ENCODE data around the gene SPOCD1.
A peak's percentile ranks its signal among the peaks of the same experiment; 100 is the strongest.

Gene SPOCD1

DNA sequence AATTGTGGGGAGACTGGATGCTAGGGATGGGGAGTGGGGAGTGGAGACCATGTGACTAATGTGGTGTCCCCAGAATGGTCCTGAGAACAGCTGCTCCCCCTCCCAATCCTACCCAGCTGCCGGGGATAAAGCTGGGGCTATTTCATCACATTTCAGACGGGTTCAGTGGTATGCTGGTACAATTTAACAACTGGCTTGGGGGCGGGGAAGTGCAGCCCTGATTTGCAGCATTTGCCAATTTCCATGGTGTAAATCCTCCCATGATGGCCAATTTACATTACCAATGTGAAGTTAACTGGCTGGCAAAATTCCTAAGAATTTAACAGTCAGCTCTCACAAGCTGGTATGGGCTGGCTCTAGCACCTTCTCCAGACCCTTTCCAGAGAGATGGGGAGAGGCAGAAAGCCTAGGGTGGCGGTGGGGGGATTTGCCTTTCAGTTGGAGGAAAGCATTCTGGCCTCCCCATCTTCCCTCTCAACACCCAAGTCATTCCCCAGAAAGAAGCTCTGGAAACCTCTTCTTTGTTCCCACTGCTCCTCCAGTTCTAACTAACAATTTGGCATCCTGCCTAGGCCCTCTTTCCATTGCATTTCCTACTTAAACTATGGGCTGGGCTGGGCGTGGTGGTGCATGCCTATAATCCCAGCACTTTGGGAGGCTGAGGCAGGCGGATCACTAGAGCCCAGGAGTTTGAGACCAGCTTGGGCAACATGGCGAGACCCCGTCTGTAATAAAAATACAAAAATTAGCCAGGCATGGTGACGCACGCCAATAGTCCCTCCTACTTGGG, 40.4 kb downstream of the SPOCD1 start:
- Histone ChIP-seq H3K4me3 (ENCODE audit: low read depth in 1 of 2, low read length in 2 of 2) (no peak overlapping the region), H3K9ac (ENCODE audit: low read depth in 1 of 2, low read length in 2 of 2) (no peak overlapping the region), H3K36me3 (ENCODE audit: control insufficient read depth in 1 of 2, insufficient read depth in 2 of 2, low read length in 2 of 2) (no peaks in the 10 kb centered on the region), H3K4me1 (ENCODE audit: control insufficient read depth in 1 of 2, insufficient read depth in 2 of 2, low read length in 2 of 2) (peaks cover 8 to 12% of the 10 kb centered on the region in 2 donors), H3K27me3 (ENCODE audit: control insufficient read depth in 1 of 2, insufficient read depth in 2 of 2, low read length in 2 of 2) (peaks cover 50 to 54% of the 10 kb centered on the region in 2 donors), H3K9me3 (ENCODE audit: control insufficient read depth in 1 of 2, low read length in 2 of 2) (no peaks in the 10 kb centered on the region), H3K27ac (ENCODE audit: low read depth, low read length) (no peak overlapping the region)

- Histone ChIP-seq H3K9ac (ENCODE audit: low read depth in 1 of 2, low read length in 2 of 2) (no peak overlapping the region), H3K4me1 (ENCODE audit: control insufficient read depth in 1 of 2, insufficient read depth in 2 of 2, low read length in 2 of 2) (peaks cover 13 to 14% of the 10 kb centered on the region in 2 donors), H3K36me3 (ENCODE audit: control insufficient read depth in 1 of 2, insufficient read depth in 2 of 2, low read length in 2 of 2) (no peaks in the 10 kb centered on the region), H3K27me3 (ENCODE audit: control insufficient read depth in 1 of 2, insufficient read depth in 2 of 2, low read length in 2 of 2) (peaks cover 51 to 57% of the 10 kb centered on the region in 2 donors), H3K9me3 (ENCODE audit: control insufficient read depth in 1 of 2, low read length in 2 of 2) (no peaks in the 10 kb centered on the region), H3K27ac (ENCODE audit: low read depth, low read length) (no peak overlapping the region), H3K4me3 (ENCODE audit: low read depth in 1 of 2, low read length in 2 of 2) (no peak overlapping the region)
Measured at GRCh38 chr1:31774495-31774894, 41.3 kb downstream of the SPOCD1 start.

DNA sequence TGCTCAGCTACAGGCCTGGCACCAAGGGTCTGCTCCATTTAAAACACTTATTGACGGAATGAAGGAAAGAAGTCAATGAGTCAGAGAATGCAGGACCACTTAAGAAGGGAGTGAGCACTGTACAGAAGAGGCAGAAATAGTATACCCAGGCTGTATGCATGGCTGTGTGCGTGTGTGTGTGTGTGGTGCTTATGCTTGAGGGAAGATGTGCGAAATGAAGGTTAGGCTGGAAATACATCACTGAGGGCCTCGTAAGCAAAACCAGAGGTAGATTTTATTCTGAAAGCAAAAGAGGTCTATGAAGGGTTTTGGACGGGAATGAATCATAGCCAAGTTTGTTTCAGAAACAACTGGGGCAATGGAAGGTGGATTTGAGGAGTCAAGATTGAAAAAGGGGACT, 42.0 kb downstream of the SPOCD1 start:
- Histone ChIP-seq H3K27ac (ENCODE audit: low read depth, low read length) (no peak overlapping the region), H3K4me3 (ENCODE audit: low read depth in 1 of 2, low read length in 2 of 2) (no peak overlapping the region), H3K27me3 (ENCODE audit: control insufficient read depth in 1 of 2, insufficient read depth in 2 of 2, low read length in 2 of 2) (peaks cover 51 to 57% of the 10 kb centered on the region in 2 donors), H3K9me3 (ENCODE audit: control insufficient read depth in 1 of 2, low read length in 2 of 2) (no peaks in the 10 kb centered on the region), H3K36me3 (ENCODE audit: control insufficient read depth in 1 of 2, insufficient read depth in 2 of 2, low read length in 2 of 2) (no peaks in the 10 kb centered on the region), H3K9ac (ENCODE audit: low read depth in 1 of 2, low read length in 2 of 2) (no peak overlapping the region), H3K4me1 (ENCODE audit: control insufficient read depth in 1 of 2, insufficient read depth in 2 of 2, low read length in 2 of 2) (peaks cover 17 to 19% of the 10 kb centered on the region in 2 donors)

- peak overlapping the region in 1 of 2 donors; percentile 38 for H3K9ac ChIP-seq (ENCODE audit: low read depth in 1 of 2, low read length in 2 of 2)
- H3K27ac ChIP-seq (ENCODE audit: low read depth, low read length): no peak overlapping the region
- H3K9me3 ChIP-seq (ENCODE audit: control insufficient read depth in 1 of 2, low read length in 2 of 2): no peaks in the 10 kb centered on the region
- no peaks in the 10 kb centered on the region for H3K36me3 ChIP-seq (ENCODE audit: control insufficient read depth in 1 of 2, insufficient read depth in 2 of 2, low read length in 2 of 2)
- H3K4me1 ChIP-seq (ENCODE audit: control insufficient read depth in 1 of 2, insufficient read depth in 2 of 2, low read length in 2 of 2): peaks cover 23 to 25% of the 10 kb centered on the region in 2 donors
- peaks cover 51 to 54% of the 10 kb centered on the region in 2 donors for H3K27me3 ChIP-seq (ENCODE audit: control insufficient read depth in 1 of 2, insufficient read depth in 2 of 2, low read length in 2 of 2)
- peak overlapping the region; percentile 57 to 63 for H3K4me3 ChIP-seq (ENCODE audit: low read depth in 1 of 2, low read length in 2 of 2)
Measured at GRCh38 chr1:31772669-31773248, 43.1 kb downstream of the SPOCD1 start.

- Histone ChIP-seq H3K27ac (ENCODE audit: low read depth, low read length) (no peak overlapping the region), H3K9ac (ENCODE audit: low read depth in 1 of 2, low read length in 2 of 2) (peak overlapping the region in 1 of 2 donors; percentile 38), H3K9me3 (ENCODE audit: control insufficient read depth in 1 of 2, low read length in 2 of 2) (no peaks in the 10 kb centered on the region), H3K36me3 (ENCODE audit: control insufficient read depth in 1 of 2, insufficient read depth in 2 of 2, low read length in 2 of 2) (no peaks in the 10 kb centered on the region), H3K4me3 (ENCODE audit: low read depth in 1 of 2, low read length in 2 of 2) (peak overlapping the region; percentile 57 to 63), H3K27me3 (ENCODE audit: control insufficient read depth in 1 of 2, insufficient read depth in 2 of 2, low read length in 2 of 2) (peaks cover 51 to 54% of the 10 kb centered on the region in 2 donors), H3K4me1 (ENCODE audit: control insufficient read depth in 1 of 2, insufficient read depth in 2 of 2, low read length in 2 of 2) (peaks cover 23 to 25% of the 10 kb centered on the region in 2 donors)
Measured at GRCh38 chr1:31771891-31772668, 43.7 kb downstream of the SPOCD1 start.

GRCh38 chr1:31769720-31770390, 46.0 kb downstream of the SPOCD1 start:
- Histone ChIP-seq H3K4me1 (ENCODE audit: control insufficient read depth in 1 of 2, insufficient read depth in 2 of 2, low read length in 2 of 2) (peaks cover 24 to 30% of the 10 kb centered on the region in 2 donors), H3K27me3 (ENCODE audit: control insufficient read depth in 1 of 2, insufficient read depth in 2 of 2, low read length in 2 of 2) (peaks cover 43 to 49% of the 10 kb centered on the region in 2 donors)

DNA sequence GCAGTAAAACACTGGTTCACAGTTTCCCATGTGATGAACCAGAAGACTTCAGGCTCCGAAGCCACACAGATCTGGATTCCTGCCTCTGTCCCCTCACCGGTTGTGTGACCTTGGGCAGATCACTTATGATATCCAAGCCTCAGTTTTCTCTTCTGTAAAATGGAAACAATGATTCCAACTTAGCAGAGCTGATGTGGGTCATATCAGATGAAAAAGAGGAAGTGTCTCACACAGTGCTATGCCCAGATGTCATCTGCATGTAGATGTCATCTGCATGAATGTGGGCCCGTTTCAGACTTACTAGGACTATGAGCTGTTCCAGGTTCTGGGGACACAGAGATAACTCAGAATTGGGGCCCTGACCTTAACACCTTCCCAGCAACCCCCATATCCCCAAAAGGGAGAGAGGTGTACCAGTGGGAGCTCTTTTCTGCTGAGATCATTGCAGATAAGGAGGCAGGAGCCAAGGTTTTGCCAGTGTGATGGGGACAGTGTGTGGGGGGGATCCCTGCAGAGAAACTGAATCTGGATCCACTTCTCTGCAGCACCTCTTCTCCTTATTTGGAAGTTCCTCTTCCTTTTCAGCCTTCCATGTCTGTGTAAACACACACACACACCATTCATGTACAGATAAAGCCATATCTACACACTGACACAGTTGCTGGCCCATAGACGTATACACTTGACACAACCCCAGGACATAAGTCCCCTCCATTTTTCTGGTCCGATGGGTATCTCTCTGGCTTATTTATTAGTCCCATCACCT, 46.7 kb downstream of the SPOCD1 start:
- H3K27me3 ChIP-seq (ENCODE audit: control insufficient read depth in 1 of 2, insufficient read depth in 2 of 2, low read length in 2 of 2): peaks cover 40 to 47% of the 10 kb centered on the region in 2 donors
- no peak overlapping the region for H3K27ac ChIP-seq (ENCODE audit: low read depth, low read length)
- H3K9ac ChIP-seq (ENCODE audit: low read depth in 1 of 2, low read length in 2 of 2): no peak overlapping the region
- no peak overlapping the region for H3K4me3 ChIP-seq (ENCODE audit: low read depth in 1 of 2, low read length in 2 of 2)
- H3K9me3 ChIP-seq (ENCODE audit: control insufficient read depth in 1 of 2, low read length in 2 of 2): no peaks in the 10 kb centered on the region
- H3K4me1 ChIP-seq (ENCODE audit: control insufficient read depth in 1 of 2, insufficient read depth in 2 of 2, low read length in 2 of 2): peaks cover 29 to 36% of the 10 kb centered on the region in 2 donors
- H3K36me3 ChIP-seq (ENCODE audit: control insufficient read depth in 1 of 2, insufficient read depth in 2 of 2, low read length in 2 of 2): no peaks in the 10 kb centered on the region

More at GRCh38 chr1:31769720-31770390, 46.0 kb downstream of the SPOCD1 start:
- H3K36me3 ChIP-seq (ENCODE audit: control insufficient read depth in 1 of 2, insufficient read depth in 2 of 2, low read length in 2 of 2): no peaks in the 10 kb centered on the region
- H3K9ac ChIP-seq (ENCODE audit: low read depth in 1 of 2, low read length in 2 of 2): no peak overlapping the region
- H3K27ac ChIP-seq (ENCODE audit: low read depth, low read length): no peak overlapping the region
- H3K9me3 ChIP-seq (ENCODE audit: control insufficient read depth in 1 of 2, low read length in 2 of 2): no peaks in the 10 kb centered on the region
- no peak overlapping the region for H3K4me3 ChIP-seq (ENCODE audit: low read depth in 1 of 2, low read length in 2 of 2)

- peaks cover 31 to 37% of the 10 kb centered on the region in 2 donors for H3K4me1 ChIP-seq (ENCODE audit: control insufficient read depth in 1 of 2, insufficient read depth in 2 of 2, low read length in 2 of 2)
- H3K9me3 ChIP-seq (ENCODE audit: control insufficient read depth in 1 of 2, low read length in 2 of 2): no peaks in the 10 kb centered on the region
- H3K27me3 ChIP-seq (ENCODE audit: control insufficient read depth in 1 of 2, insufficient read depth in 2 of 2, low read length in 2 of 2): peaks cover 36 to 41% of the 10 kb centered on the region in 2 donors
- no peak overlapping the region for H3K9ac ChIP-seq (ENCODE audit: low read depth in 1 of 2, low read length in 2 of 2)
- H3K36me3 ChIP-seq (ENCODE audit: control insufficient read depth in 1 of 2, insufficient read depth in 2 of 2, low read length in 2 of 2): no peaks in the 10 kb centered on the region
- H3K27ac ChIP-seq (ENCODE audit: low read depth, low read length): no peak overlapping the region
- no peak overlapping the region for H3K4me3 ChIP-seq (ENCODE audit: low read depth in 1 of 2, low read length in 2 of 2)
Measured at GRCh38 chr1:31768407-31768907, 47.4 kb downstream of the SPOCD1 start.

DNA sequence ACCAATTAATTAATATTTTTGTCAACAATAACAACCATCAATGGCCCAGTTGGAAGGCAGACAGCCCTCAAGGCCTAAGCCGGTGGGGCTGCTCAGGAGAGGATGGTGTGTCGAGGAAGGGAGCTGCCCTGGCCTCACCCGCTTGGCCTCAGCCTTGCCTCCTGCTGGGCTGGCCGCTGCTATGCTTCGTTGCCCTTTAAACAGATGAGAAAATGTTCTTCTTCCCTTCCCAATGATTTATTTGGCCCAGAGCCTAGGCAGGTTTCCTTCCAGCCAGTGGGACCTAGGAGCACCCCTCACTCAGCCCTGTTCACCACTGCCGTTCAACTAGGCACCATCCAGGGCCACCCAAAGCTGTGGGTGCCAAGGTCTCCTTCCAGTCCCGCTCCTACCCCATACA, 48.6 kb downstream of the SPOCD1 start:
- H3K9me3 ChIP-seq (ENCODE audit: control insufficient read depth in 1 of 2, low read length in 2 of 2): no peaks in the 10 kb centered on the region
- peaks cover 32 to 35% of the 10 kb centered on the region in 2 donors for H3K4me1 ChIP-seq (ENCODE audit: control insufficient read depth in 1 of 2, insufficient read depth in 2 of 2, low read length in 2 of 2)
- no peak overlapping the region for H3K27ac ChIP-seq (ENCODE audit: low read depth, low read length)
- H3K36me3 ChIP-seq (ENCODE audit: control insufficient read depth in 1 of 2, insufficient read depth in 2 of 2, low read length in 2 of 2): no peaks in the 10 kb centered on the region
- H3K9ac ChIP-seq (ENCODE audit: low read depth in 1 of 2, low read length in 2 of 2): no peak overlapping the region
- no peak overlapping the region for H3K4me3 ChIP-seq (ENCODE audit: low read depth in 1 of 2, low read length in 2 of 2)
- peaks cover 36 to 41% of the 10 kb centered on the region in 2 donors for H3K27me3 ChIP-seq (ENCODE audit: control insufficient read depth in 1 of 2, insufficient read depth in 2 of 2, low read length in 2 of 2)

All from duodenal mucosa (tissue), 2 donors.